ENCODE results near the gene TRIM26. TPM values are rescaled to one million over a fixed set of nuclear protein-coding genes. Genes with fewer than 3 reads are reported as not detected.

TRIM26 gene
- total and polyA plus RNA-seq, 2 of the 13 experiments (the other 11 are each of a cell fraction or from before 2014, with no cell fraction given): 27.1 to 38.7 TPM

DNA sequence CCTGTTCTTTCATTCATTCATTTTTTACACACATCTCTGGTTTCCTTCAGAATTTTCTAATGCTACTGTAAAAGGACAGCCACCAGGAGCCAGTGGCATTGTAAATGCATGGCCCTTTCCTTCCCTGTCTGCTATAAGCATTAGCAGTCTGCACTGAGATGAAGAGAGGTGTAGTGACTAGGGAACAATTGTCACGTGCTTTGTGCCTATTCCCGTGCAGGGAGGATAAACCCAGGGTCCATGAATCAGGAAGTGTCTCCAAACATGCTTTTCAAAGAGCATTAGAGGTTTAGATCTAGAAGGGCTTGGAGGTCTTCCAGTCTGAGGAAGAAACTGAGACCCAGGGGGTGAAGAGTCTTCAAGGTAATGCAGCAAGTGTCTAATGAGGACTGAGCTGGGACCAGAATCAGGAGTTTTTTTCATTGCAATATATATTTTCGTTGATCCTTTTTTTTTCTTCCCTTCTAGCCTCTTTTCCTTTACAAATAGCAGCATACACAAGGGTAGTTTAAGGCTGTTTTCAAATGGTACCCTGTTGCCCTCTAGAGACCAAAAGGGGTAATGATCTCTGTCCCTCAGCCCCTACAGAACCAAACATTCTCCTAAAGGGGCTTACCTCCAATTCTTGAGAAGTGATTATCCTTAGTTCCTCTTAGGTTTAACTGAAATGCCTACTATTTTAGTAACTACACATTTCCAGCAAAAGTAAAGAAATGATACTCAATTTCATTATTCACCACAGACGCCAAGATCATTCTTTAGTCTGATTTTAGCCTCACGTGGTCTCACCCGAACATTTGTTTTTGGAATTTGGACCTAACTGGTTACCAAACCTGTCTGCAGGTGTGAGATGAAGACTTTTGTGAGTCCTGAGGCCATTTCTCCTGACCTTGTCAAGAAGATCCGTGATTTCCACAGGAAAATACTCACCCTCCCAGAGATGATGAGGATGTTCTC, 43.3 kb downstream of the TRIM26 start (continued):
- TF ChIP-seq, protein P1, sequence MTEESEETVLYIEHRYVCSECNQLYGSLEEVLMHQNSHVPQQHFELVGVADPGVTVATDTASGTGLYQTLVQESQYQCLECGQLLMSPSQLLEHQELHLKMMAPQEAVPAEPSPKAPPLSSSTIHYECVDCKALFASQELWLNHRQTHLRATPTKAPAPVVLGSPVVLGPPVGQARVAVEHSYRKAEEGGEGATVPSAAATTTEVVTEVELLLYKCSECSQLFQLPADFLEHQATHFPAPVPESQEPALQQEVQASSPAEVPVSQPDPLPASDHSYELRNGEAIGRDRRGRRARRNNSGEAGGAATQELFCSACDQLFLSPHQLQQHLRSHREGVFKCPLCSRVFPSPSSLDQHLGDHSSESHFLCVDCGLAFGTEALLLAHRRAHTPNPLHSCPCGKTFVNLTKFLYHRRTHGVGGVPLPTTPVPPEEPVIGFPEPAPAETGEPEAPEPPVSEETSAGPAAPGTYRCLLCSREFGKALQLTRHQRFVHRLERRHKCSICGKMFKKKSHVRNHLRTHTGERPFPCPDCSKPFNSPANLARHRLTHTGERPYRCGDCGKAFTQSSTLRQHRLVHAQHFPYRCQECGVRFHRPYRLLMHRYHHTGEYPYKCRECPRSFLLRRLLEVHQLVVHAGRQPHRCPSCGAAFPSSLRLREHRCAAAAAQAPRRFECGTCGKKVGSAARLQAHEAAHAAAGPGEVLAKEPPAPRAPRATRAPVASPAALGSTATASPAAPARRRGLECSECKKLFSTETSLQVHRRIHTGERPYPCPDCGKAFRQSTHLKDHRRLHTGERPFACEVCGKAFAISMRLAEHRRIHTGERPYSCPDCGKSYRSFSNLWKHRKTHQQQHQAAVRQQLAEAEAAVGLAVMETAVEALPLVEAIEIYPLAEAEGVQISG (CRISPR knock-in tag; IDR thresholded peaks at IDR 0.05): peak; percentile 30; the same call in 1 of the 2 replicates
- TF ChIP-seq SMC3 (IDR thresholded peaks at IDR 0.05; ENCODE audit: low read length): peak; percentile 94
- TF ChIP-seq HIC2 (CRISPR knock-in tag; IDR thresholded peaks at IDR 0.05; ENCODE audit: low read depth): no peak
- peak; percentile 35; the same call in 1 of the 2 replicates for TF ChIP-seq ELF3 (CRISPR knock-in tag; IDR thresholded peaks at IDR 0.05)
- TF ChIP-seq MBD4 (IDR thresholded peaks at IDR 0.05; ENCODE audit: borderline replicate concordance, low read length): no peak
- no peak for TF ChIP-seq ZNF224 (CRISPR knock-in tag; IDR thresholded peaks at IDR 0.05)
- peak; percentile 30; the same call in 1 of the 2 replicates for TF ChIP-seq SOX5 (CRISPR knock-in tag; IDR thresholded peaks at IDR 0.05; ENCODE audit: borderline replicate concordance)
- TF ChIP-seq, protein P2, sequence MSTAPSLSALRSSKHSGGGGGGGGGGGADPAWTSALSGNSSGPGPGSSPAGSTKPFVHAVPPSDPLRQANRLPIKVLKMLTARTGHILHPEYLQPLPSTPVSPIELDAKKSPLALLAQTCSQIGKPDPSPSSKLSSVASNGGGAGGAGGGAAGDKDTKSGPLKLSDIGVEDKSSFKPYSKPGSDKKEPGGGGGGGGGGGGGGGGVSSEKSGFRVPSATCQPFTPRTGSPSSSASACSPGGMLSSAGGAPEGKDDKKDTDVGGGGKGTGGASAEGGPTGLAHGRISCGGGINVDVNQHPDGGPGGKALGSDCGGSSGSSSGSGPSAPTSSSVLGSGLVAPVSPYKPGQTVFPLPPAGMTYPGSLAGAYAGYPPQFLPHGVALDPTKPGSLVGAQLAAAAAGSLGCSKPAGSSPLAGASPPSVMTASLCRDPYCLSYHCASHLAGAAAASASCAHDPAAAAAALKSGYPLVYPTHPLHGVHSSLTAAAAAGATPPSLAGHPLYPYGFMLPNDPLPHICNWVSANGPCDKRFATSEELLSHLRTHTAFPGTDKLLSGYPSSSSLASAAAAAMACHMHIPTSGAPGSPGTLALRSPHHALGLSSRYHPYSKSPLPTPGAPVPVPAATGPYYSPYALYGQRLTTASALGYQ (CRISPR knock-in tag; IDR thresholded peaks at IDR 0.05): 0 out of 2 replicates have a peak, but pooled peaks have one; percentile 20
- TF ChIP-seq, protein P3, sequence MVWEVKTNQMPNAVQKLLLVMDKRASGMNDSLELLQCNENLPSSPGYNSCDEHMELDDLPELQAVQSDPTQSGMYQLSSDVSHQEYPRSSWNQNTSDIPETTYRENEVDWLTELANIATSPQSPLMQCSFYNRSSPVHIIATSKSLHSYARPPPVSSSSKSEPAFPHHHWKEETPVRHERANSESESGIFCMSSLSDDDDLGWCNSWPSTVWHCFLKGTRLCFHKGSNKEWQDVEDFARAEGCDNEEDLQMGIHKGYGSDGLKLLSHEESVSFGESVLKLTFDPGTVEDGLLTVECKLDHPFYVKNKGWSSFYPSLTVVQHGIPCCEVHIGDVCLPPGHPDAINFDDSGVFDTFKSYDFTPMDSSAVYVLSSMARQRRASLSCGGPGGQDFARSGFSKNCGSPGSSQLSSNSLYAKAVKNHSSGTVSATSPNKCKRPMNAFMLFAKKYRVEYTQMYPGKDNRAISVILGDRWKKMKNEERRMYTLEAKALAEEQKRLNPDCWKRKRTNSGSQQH (CRISPR knock-in tag; IDR thresholded peaks at IDR 0.05; ENCODE audit: low read depth): 0 out of 2 replicates have a peak, but pooled peaks have one; percentile 64
- TF ChIP-seq TGIF2 (CRISPR knock-in tag; IDR thresholded peaks at IDR 0.05): 0 out of 2 replicates have a peak, but pooled peaks have one; percentile 41
- TF ChIP-seq HDAC6 (IDR thresholded peaks at IDR 0.05; ENCODE audit: low read depth, low read length): no peak
- TF ChIP-seq, protein P4, sequence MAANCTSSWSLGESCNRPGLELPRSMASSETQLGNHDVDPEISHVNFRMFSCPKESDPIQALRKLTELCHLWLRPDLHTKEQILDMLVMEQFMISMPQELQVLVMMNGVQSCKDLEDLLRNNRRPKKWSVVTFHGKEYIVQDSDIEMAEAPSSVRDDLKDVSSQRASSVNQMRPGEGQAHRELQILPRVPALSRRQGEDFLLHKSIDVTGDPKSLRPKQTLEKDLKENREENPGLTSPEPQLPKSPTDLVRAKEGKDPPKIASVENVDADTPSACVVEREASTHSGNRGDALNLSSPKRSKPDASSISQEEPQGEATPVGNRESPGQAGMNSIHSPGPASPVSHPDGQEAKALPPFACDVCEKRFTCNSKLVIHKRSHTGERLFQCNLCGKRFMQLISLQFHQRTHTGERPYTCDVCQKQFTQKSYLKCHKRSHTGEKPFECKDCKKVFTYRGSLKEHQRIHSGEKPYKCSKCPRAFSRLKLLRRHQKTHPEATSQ (CRISPR knock-in tag; IDR thresholded peaks at IDR 0.05; ENCODE audit: borderline replicate concordance): peak; percentile 68; the same call in 1 of the 2 replicates
- TF ChIP-seq GATAD2A (CRISPR knock-in tag; IDR thresholded peaks at IDR 0.05): peak; percentile 56
- TF ChIP-seq, protein P5, sequence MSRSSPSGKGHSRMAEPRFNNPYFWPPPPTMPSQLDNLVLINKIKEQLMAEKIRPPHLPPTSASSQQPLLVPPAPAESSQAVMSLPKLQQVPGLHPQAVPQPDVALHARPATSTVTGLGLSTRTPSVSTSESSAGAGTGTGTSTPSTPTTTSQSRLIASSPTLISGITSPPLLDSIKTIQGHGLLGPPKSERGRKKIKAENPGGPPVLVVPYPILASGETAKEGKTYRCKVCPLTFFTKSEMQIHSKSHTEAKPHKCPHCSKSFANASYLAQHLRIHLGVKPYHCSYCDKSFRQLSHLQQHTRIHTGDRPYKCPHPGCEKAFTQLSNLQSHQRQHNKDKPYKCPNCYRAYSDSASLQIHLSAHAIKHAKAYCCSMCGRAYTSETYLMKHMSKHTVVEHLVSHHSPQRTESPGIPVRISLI (CRISPR knock-in tag; IDR thresholded peaks at IDR 0.05; ENCODE audit: borderline replicate concordance): peak; percentile 24; the same call in 1 of the 2 replicates
- 0 out of 2 replicates have a peak, but pooled peaks have one; percentile 19 for TF ChIP-seq FOXK1 (CRISPR knock-in tag; IDR thresholded peaks at IDR 0.05; ENCODE audit: borderline replicate concordance, low read depth)
- no peak for TF ChIP-seq BHLHE40 (IDR thresholded peaks at IDR 0.05; ENCODE audit: low read length)
- TF ChIP-seq ZNF883 (CRISPR knock-in tag; IDR thresholded peaks at IDR 0.05; ENCODE audit: not compliant biosample characterization): no peak
